HUDEP-2 (cell line): Measurements from ENCODE around the gene ASB4.
"Not testable (repeated sequence)": the region's sequence is repeated elsewhere in the genome, so short reads cannot be mapped to it uniquely, and the experiment has no call there.

Source experiments
- DNase-seq, 76 experiments: peaks; one replicate each; lab custom pipeline; 2025; ENCODE audit not compliant: unreplicated experiment in 76 of 76; lab: John Stamatoyannopoulos, UW

ASB4 gene

DNA sequence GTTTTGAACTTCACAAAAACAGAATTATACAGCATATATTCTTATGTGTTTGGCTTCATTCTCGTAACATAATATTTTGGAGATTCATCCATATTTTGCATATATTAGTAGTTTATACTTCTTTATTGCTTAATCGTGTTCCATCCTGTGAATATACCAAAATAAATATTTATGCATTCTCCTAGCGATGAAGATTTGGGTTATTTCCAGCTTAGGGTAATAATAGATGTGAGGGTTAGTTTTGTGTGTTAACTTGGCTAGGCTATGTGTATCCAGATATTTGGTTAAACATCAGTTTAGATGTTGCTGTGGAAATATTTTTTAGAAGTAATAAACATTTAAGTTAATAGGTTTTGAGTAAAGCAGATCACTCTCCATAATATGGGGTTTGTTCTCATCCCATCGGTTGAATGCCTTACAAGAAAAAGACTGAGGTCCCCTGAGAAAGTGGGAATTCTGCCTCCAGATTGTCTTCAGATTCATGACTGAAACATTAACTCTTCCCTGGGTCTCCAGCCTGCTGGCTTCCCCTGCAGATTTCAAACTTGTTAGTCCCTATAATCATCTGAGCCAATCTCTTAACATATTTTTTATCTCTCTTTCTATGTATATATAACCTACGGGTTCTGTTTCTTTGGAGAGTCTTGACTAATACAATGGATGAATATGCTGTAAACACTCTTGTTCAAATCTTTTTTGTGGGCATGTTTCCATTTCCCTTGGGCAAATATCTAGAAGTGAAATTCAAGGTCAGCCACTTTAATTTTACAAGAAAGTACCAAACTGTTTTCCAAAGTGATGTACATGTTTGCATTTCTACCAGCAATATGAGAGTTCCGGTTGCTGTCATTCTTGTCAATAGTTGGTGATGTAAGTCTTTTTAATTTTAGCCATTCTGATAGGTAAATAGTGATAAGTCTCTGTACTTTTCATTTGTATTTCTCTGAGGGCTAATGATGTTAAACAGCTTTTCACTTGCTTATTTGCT is 61.9 kb downstream of the ASB4 start:
- DNase-seq: no peak

- peak in 11 of 76 experiments; percentile 0 to 33 (median 6) for DNase-seq
These were observed 64.2 kb downstream of the ASB4 start for GRCh38 chr7:95549818-95550529.

DNA sequence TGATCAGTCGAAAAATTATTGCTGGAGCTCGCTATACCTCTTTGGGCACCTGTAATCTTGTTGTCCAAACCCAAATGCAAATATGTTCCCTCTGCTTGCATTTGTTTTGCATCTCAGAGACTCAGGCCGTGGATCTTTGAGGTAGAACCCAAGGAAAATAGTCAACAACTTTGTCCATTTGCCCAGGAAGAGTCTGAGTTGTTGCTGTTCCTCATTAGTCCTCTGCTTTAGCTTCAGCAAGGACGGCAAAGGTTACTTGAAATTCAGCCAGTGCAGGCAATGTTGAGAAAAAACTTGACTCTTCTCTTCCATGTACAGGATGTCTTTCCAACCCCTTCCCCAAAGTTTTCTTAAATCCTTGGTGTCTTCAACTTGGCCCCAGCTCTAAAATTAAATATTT is 64.8 kb downstream of the ASB4 start:
- DNase-seq: no peak

DNA sequence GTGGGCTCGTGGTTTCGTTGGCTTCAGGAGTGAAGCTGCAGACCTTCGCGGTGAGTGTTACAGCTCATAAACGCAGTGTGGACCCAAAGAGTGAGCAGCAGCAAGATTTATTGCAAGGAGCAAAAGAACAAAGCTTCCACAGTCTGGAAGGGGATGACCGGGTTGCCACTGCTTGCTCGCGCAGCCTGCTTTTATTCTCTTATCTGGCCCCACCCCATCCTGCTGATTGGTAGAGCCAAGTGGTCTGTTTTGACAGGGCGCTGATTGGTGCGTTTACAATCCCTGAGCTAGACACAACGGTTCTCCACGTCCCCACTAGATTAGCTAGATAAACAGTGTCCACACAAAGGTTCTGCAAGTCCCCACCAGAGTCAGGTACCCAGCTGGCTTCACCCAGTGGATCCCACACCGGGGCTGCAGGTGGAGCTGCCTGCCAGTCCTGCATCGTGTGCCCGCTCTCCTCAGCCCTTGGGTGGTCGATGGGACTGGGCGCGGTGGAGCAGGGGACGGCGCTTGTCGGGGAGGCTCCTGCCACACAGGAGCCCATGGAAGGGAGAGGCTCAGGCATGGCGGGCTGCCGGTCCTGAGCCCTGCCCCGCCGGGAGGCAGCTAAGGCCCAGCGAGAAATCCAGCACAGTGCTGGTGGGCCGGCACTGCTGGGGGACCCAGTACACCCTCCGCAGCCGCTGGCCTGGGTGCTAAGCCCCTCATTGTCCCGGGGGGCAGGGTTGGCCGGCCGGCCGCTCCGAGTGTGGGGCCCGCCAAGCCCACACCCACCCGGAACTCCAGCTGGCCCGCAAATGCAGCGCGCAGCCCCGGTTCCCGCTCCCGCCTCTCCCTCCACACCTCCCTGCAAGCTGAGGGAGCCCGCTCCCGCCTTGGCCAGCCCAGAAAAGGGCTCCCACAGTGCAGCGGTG is 66.5 kb downstream of the ASB4 start:
- not testable (repeated sequence) for DNase-seq

- no peak for DNase-seq
These were observed 68.2 kb downstream of the ASB4 start for GRCh38 chr7:95553939-95554338.

- no peak for DNase-seq
These were observed 71.0 kb downstream of the ASB4 start for GRCh38 chr7:95556777-95557176.

DNA sequence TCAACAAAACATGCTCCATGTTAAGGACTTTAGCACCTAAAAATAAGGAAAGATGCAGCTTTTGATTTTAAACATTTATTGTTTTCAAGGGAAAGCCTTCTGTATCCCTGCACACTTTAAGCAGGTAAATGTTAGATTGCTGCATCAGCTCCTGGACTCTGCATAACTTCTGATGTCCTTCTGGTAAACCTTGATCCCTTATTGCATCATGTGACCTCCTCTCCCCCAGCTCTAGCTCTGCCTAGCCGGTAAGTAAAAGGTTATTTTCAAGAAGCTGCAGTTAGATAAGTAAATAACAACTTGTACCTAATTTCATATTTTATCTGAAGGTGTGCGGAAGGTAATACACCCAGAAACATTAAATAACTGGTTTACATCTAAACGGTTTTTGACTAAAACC is 73.1 kb downstream of the ASB4 start:
- no peak for DNase-seq

- no peak for DNase-seq
These were observed 74.9 kb downstream of the ASB4 start for GRCh38 chr7:95560674-95561073.

DNA sequence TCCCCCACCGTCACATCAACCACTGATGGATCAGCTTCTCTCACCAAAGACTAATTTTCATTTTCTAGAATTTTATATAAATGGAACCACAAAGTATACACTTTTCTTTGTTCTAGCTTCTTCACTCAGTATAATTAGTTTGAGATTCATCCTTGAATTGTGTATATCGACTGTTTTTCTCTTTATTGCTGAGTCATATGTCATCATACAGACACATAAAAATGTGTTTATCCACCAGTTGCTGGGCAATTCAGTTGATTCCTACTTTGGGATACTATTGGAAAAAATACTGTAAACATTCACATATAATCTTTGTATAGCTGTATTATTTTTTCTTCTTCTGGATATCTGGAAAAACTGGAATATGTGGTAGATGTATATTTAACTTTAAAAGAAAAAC is 84.0 kb downstream of the ASB4 start:
- DNase-seq: no peak

- no peak for DNase-seq
These were observed 91.4 kb downstream of the ASB4 start for GRCh38 chr7:95577137-95577536.

GRCh38 chr7:95578299-95578855 is 92.6 kb downstream of the ASB4 start:
- no peak for DNase-seq

GRCh38 chr7:95579318-95579717 is 93.6 kb downstream of the ASB4 start:
- DNase-seq: no peak

DNA sequence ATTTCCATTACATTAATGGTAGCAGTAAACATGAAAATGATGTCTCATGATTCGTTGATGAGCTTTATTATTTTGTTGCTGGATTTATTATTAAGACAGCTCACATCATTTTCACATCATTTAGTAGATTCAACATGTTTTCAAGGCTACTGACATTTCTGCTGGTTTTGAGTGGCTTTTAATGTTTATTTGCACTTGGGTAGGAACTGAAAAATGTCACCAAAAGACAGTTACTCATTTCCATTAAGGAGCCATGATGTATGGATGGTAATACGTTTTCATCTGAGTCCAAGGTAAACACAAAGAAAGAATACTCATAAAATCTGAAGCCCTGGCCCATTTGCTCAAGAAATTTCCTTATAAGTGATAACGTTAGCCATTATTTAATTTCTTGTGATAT is 95.7 kb downstream of the ASB4 start:
- DNase-seq: no peak

DNA sequence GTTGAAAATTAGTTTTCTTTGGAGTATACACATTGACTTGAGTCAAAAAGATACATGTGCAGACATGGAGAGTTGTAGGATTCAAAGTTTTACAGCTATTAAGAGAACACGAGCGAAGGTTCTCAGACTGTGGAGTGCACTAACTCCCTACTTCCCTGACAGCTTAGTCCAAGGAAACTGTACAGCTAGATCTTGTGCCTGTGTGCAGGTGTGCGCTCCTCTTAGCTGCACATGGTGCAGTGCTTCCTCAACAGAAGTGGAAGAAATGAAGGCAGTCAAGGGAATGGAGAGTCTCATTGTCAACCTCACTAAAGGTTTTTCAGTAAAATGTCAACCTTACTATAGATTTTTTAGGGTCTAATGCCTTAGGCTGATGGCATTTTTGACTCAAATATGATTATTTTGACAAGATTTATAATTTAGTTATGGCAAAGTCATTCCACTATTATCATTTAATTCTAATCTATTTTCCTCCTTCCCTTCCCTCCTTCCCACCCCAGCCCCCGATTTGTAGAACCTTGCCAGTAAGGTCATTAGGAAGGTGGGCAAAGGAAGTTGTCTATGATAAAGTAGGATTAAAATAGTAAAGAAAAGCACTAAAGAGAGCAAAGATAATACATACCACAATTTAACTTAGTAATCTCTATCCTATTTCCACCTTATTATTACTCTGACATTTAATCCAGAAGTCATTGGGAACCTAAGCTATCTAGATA is 97.0 kb downstream of the ASB4 start:
- no peak for DNase-seq

DNA sequence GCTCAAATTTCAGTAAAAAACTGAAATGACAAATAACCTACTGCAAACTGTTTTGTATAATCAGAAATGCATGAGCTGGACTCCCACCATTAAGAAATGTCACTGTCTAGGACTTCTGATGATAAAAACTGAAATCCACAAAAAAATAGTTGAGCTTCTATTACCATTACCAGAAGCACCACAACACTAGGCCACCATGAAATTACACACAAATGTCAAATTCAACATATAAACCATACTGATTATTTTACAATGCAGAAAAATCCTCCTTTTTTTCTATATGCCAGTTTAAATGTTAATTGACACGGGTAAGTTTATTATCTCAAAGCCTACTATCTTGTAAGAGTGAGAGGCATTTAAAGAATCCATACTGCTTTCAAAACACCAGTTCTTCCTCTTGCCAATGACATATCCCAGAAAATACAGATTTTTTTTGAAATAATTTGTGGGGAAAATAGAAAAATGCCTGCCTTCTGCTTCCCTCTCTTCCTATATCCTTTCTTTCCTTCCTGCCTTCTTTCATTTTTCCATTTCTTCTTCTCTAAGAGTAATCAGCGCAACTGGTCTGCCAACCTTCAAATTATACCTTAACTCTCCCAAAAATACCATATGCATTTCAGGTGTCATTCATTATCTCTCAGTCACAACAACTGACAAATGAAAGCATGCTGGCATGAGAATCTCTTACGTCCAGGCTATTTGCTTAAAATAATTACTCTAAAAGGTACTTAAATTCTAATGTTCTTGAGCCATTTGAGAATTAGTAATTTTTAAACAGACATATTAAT is 98.3 kb downstream of the ASB4 start:
- DNase-seq: no peak

GRCh38 chr7:95584769-95585425 is 99.2 kb downstream of the ASB4 start:
- DNase-seq: no peak

- no peak for DNase-seq
These were observed 99.7 kb downstream of the ASB4 start for GRCh38 chr7:95585426-95585789.

DNA sequence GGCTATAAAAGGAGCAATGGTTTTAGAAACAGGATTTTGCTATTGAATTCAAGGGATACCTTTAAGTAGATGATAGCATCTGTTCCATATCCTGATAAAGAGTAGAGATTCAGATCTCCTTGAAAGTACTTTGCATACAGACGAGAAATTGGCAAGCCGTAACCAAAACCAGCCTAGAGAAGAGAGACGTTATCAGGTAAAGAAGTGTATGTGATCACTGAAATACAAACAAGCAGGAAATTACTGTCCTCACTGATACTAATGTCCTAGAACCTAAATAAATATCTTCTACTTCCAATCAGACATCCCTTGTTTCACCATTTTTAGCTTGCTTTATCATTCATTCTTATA is 101.2 kb downstream of the ASB4 start:
- no peak for DNase-seq

DNA sequence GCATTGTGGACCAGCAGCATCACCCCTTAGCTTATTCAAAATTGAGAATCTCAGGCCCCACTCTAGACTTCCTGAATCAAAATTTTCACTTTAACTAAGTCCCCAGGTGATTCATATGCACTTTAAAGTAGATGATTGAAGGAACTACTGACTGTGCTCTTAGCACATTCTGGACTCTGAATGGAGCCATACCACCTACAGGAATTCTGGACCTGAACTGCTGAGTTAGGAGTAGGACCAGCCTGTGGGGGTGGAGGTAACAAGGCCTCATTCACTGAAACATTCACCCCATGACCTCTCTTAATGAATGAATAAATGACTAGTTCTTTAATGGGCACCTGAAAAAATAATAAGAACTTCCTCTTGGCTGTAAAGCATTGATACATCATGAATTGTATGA is 103.3 kb downstream of the ASB4 start:
- no peak for DNase-seq
